Adrenal gland (tissue), 5 donors: Measurements from ENCODE around the gene NPAS3.

Experiments used
- POLR2A ChIP-seq, 2 donors: fragments of 450-650 bp; IDR thresholded peaks; one replicate each; pipeline ENCODE4 v1.6.1; 2017; ENCODE audit warnings: antibody characterized with exemption in 2 of 2, mild to moderate bottlenecking in 2 of 2, moderate library complexity in 1 of 2
- TF ChIP-seq, protein P1 (sequence below), 6 experiments: fragments of 450-650 bp in 4 of 6; fragments of 200-600 bp in 2 of 6; sonication (generic) in 1 of 6; IDR thresholded peaks; 1 replicate in 5 of 6; 2 replicates in 1 of 6; pipeline versions ENCODE4 v1.5.1 to v1.8.0; 2016 to 2021; ENCODE audit warnings: antibody characterized with exemption in 6 of 6, mild to moderate bottlenecking in 2 of 6, moderate library complexity in 1 of 6
- donor health status: DM: no; HTN: no; CAD: no.

DNA sequence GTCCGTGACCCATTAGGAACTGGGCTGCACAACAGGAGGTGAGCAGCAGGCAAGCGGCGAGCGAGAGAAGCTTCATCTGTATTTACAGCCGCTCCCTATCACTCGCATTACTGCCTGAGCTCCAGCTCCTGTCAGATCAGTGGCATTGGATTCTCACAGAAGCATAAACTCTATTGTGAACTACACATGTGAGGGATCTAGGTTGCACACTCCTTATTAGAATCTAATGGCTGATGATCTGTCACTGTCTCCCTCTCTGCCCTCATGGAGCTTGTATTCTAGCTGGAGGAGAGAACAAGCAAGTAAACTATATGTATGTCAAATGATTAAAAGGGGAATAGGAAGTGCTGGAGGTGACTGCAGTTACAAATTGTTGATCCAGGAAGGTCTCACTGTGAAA is 533.1 kb downstream of the NPAS3 start:
- TF ChIP-seq, protein P1, sequence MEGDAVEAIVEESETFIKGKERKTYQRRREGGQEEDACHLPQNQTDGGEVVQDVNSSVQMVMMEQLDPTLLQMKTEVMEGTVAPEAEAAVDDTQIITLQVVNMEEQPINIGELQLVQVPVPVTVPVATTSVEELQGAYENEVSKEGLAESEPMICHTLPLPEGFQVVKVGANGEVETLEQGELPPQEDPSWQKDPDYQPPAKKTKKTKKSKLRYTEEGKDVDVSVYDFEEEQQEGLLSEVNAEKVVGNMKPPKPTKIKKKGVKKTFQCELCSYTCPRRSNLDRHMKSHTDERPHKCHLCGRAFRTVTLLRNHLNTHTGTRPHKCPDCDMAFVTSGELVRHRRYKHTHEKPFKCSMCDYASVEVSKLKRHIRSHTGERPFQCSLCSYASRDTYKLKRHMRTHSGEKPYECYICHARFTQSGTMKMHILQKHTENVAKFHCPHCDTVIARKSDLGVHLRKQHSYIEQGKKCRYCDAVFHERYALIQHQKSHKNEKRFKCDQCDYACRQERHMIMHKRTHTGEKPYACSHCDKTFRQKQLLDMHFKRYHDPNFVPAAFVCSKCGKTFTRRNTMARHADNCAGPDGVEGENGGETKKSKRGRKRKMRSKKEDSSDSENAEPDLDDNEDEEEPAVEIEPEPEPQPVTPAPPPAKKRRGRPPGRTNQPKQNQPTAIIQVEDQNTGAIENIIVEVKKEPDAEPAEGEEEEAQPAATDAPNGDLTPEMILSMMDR (IDR thresholded peaks at IDR 0.05): no peak
- TF ChIP-seq POLR2A (IDR thresholded peaks at IDR 0.05): no peak
